Endothelial cell of umbilical vein (primary cell): ENCODE data around the gene URAD.

Experiments used
- CTCF ChIP-seq, 2 donors: IDR thresholded peaks; 1 replicate in 1 of 2; 2 replicates in 1 of 2; pipeline ENCODE4 v1.5.1; 2011; ENCODE audit warnings: low read length in 2 of 2, mild to moderate bottlenecking in 2 of 2, moderate library complexity in 2 of 2, control low read depth in 1 of 2, inconsistent platforms in 1 of 2, low read depth in 1 of 2; ENCODE audit not compliant: insufficient read depth in 1 of 2; ENCODE audit errors: extremely low read depth in 1 of 2
- POLR2A ChIP-seq: IDR thresholded peaks from 2 replicates; pipeline ENCODE4 v1.6.1; 2012; ENCODE audit warnings: low read depth, mild to moderate bottlenecking, control low read depth, low read length

- no peak for TF ChIP-seq POLR2A
- TF ChIP-seq CTCF (IDR thresholded peaks at IDR 0.05; ENCODE audit: extremely low read depth in 1 of 2, insufficient read depth in 1 of 2, low read depth in 1 of 2, low read length in 2 of 2) = no peak
Measured at GRCh38 chr13:27966641-27967202, 21.8 kb downstream of the URAD start.
